Measurements from ENCODE around the gene DBN1. TPM values are rescaled to one million over a fixed set of nuclear protein-coding genes. Genes with fewer than 3 reads are reported as not detected.

The DBN1 gene
- total RNA-seq, 1 experiment from 2014 or later, result 127 TPM

- DNase-seq (peak; percentile 99), ATAC-seq (peak; percentile 86)
- Histone ChIP-seq H2AFZ (ENCODE audit: low read length) (peak within 1 kb of the TSS; percentile 72), H3K4me3 (ENCODE audit: low read length) (peak within 1 kb of the TSS; percentile 98), H3K9me2 (replicated peaks; ENCODE audit: low read length) (no peaks in the 10 kb centered on the region), H3K4me1 (ENCODE audit: insufficient read depth, low read length) (peaks cover 22% of the 10 kb centered on the region), H3K27me3 (ENCODE audit: low read length) (no peaks in the 10 kb centered on the region), H3K9ac (ENCODE audit: low read length) (peak within 1 kb of the TSS; percentile 92), H4K20me1 (ENCODE audit: low read length) (no peaks in the 10 kb centered on the region), H3K36me3 (ENCODE audit: low read depth, low read length) (peaks cover 37% of the 10 kb centered on the region), H3F3A (ENCODE audit: low read length, unreplicated experiment) (no peaks in the 10 kb centered on the region), H3K4me2 (ENCODE audit: low read length) (peak within 1 kb of the TSS; percentile 93), H3K9me3 (ENCODE audit: low read length) (no peaks in the 10 kb centered on the region), H3K79me2 (ENCODE audit: low read length) (peaks cover 45% of the 10 kb centered on the region), H3K27ac (ENCODE audit: low read length) (peak within 1 kb of the TSS; percentile 70)
- intact Hi-C loops (cut with micrococcal nuclease), result loop anchor here (2.0 to 5.0 kb wide), 2 partner anchors 35 to 84 kb away; partner anchors contain the start of genes B4GALT7 and FAM193B
- ChIA-PET CTCF (interaction anchor here (0.6 kb wide), 1 partner anchor 44 kb away, joined by 6 read pairs; the partner anchor contains the start of gene DBN1), POLR2A (ENCODE audit: unreplicated experiment) (interaction anchor here (0.5 to 0.7 kb wide), 4 partner anchors 21 to 168 kb away, joined by 3 to 6 read pairs (median 4); no protein-coding TSS in a partner anchor)
- TSS peak; percentile 73 for BruUV-seq (replicated peaks)
- TF ChIP-seq EZH2 (IDR thresholded peaks at IDR 0.05; ENCODE audit: low read length, unreplicated experiment), result no peak
- no peak for TF ChIP-seq CTCF (conservative IDR thresholded peaks at IDR 0.05; ENCODE audit: low read depth, low read length)
- no peak for TF ChIP-seq EZH2phosphoT487 (IDR thresholded peaks at IDR 0.05; ENCODE audit: borderline replicate concordance, low read length)
Observed at GRCh38 chr5:177516601-177517568, 43.5 kb upstream of the DBN1 start, which contains the start of gene DDX41. DDX41 (minus strand) TSS chr5:177516961; CDS start chr5:177516945, 16 bp downstream.

GRCh38 chr5:177515580-177515979, 42.1 kb upstream of the DBN1 start:
- no peak overlapping the region for H3K27ac ChIP-seq (ENCODE audit: low read length)
- H3K9me3 ChIP-seq (ENCODE audit: low read length), result no peaks in the 10 kb centered on the region
- no peak overlapping the region for H2AFZ ChIP-seq (ENCODE audit: low read length)
- no peaks in the 10 kb centered on the region for H3K27me3 ChIP-seq (ENCODE audit: low read length)
- intact Hi-C loops (cut with micrococcal nuclease), result loop anchor here (5.0 kb wide), 1 partner anchor 37 kb away; the partner anchor contains the start of gene FAM193B
- H3K36me3 ChIP-seq (ENCODE audit: low read depth, low read length), result peaks cover 29% of the 10 kb centered on the region
- H4K20me1 ChIP-seq (ENCODE audit: low read length), result no peaks in the 10 kb centered on the region
- peak overlapping the region; percentile 92; the same call in 1 of the 2 replicates for H3K9ac ChIP-seq (ENCODE audit: low read length)
- ChIA-PET POLR2A (ENCODE audit: unreplicated experiment) (interaction anchor here (1.2 kb wide), 1 partner anchor 31 kb away, joined by 3 read pairs; no protein-coding TSS in a partner anchor), CTCF (no interaction called here)
- peak overlapping the region; percentile 93 for H3K4me2 ChIP-seq (ENCODE audit: low read length)
- no peaks in the 10 kb centered on the region for H3K9me2 ChIP-seq (replicated peaks; ENCODE audit: low read length)
- DNase-seq, result no peak
- H3K4me1 ChIP-seq (ENCODE audit: insufficient read depth, low read length), result peaks cover 22% of the 10 kb centered on the region
- H3K4me3 ChIP-seq (ENCODE audit: low read length), result peak overlapping the region; percentile 98
- no peak for TF ChIP-seq EZH2 (IDR thresholded peaks at IDR 0.05; ENCODE audit: low read length, unreplicated experiment)
- TF ChIP-seq EZH2phosphoT487 (IDR thresholded peaks at IDR 0.05; ENCODE audit: borderline replicate concordance, low read length), result no peak
- no peak for TF ChIP-seq CTCF (conservative IDR thresholded peaks at IDR 0.05; ENCODE audit: low read depth, low read length)
- no peaks in the 10 kb centered on the region for H3F3A ChIP-seq (ENCODE audit: low read length, unreplicated experiment)
- no peak for ATAC-seq
- peaks cover 45% of the 10 kb centered on the region for H3K79me2 ChIP-seq (ENCODE audit: low read length)
- BruUV-seq (replicated peaks), result no TSS peak

All from PC-3 (cell line).